A673 (cell line): ENCODE results near the gene CBX4. TPM values are rescaled to one million over a fixed set of nuclear protein-coding genes. Genes with fewer than 3 reads are reported as not detected.

Source experiments
- BruUV-seq: library from RNA; stranded (reverse); fragments of 400-500 nt; replicated peaks from 2 replicates; lab custom pipeline; 2021; lab: Mats Ljungman, UMichigan
- CTCF ChIA-PET: fragments of 300-600 bp; sonication (Branson Sonifier 250); formaldehyde crosslinking; loops from one replicate; lab custom pipeline; 2022; ENCODE audit warnings: antibody characterized with exemption; lab: Charles Lee
- POLR2A ChIA-PET: fragments of 300-600 bp; sonication (Branson Sonifier 250); formaldehyde crosslinking; loops from one replicate; lab custom pipeline; 2022; ENCODE audit warnings: antibody characterized with exemption; ENCODE audit not compliant: low non-redundant PET; lab: Charles Lee
- DNase-seq: peaks from one replicate; pipeline ENCODE4 v3.0.0-alpha.2; 2015; ENCODE audit warnings: low spot score
- H3K27ac ChIP-seq: fragments of 200-600 bp; sonication (generic); 2 replicates; pipeline ENCODE4 v1.5.1; 2016; ENCODE audit warnings: mixed run types, low read depth, mild to moderate bottlenecking, mixed read lengths, antibody characterized with exemption, low read length; ENCODE audit not compliant: poor library complexity, severe bottlenecking
- H3K27me3 ChIP-seq: fragments of 200-600 bp; sonication (generic); replicated peaks from 2 replicates; pipeline ENCODE4 v1.6.1; 2017; ENCODE audit warnings: mixed run types, low read depth, mild to moderate bottlenecking, mixed read lengths, antibody characterized with exemption, low read length; ENCODE audit not compliant: insufficient read depth, poor library complexity
- H3K36me3 ChIP-seq: fragments of 200-600 bp; sonication (generic); 2 replicates; pipeline ENCODE4 v1.6.1; 2016; ENCODE audit warnings: mixed run types, mild to moderate bottlenecking, mixed read lengths, antibody characterized with exemption, low read length; ENCODE audit not compliant: insufficient read depth, poor library complexity, severe bottlenecking
- H3K4me1 ChIP-seq: fragments of 200-600 bp; sonication (generic); 2 replicates; pipeline ENCODE4 v1.6.1; 2017; ENCODE audit warnings: mixed run types, mild to moderate bottlenecking, mixed read lengths, antibody characterized with exemption, low read length; ENCODE audit not compliant: insufficient read depth, poor library complexity, severe bottlenecking
- H3K4me3 ChIP-seq: fragments of 200-600 bp; sonication (generic); 2 replicates; pipeline ENCODE4 v1.5.1; 2016; ENCODE audit warnings: low read depth, mixed run types, mild to moderate bottlenecking, mixed read lengths, low read length; ENCODE audit not compliant: poor library complexity, severe bottlenecking
- H3K9me3 ChIP-seq: fragments of 200-600 bp; sonication (generic); 2 replicates; pipeline ENCODE4 v1.6.1; 2016; ENCODE audit warnings: mixed run types, low read depth, mild to moderate bottlenecking, mixed read lengths, antibody characterized with exemption, low read length; ENCODE audit not compliant: poor library complexity, severe bottlenecking
- EZH2 ChIP-seq: fragments of 200-600 bp; sonication (generic); IDR thresholded peaks from 2 replicates; pipeline ENCODE4 v1.6.1; 2017; ENCODE audit warnings: borderline replicate concordance, low read depth, mild to moderate bottlenecking, mixed read lengths, antibody characterized with exemption, low read length; ENCODE audit not compliant: poor library complexity, severe bottlenecking
- intact Hi-C: fragments of 100-400 bp; cut with micrococcal nuclease; formaldehyde crosslinking; loops from one replicate; pipeline ENCODE4 v1.10.0; 2022; ENCODE audit not compliant: unreplicated experiment
- total RNA-seq: library from RNA; stranded (reverse); gene quantifications from 2 replicates; pipeline ENCODE4 v1.2.3, GENCODE V29; 2021
- TF ChIP-seq, protein P1 (sequence below): fragments of 300-800, 200-600 bp; sonication (generic); conservative IDR thresholded peaks from 2 replicates; pipeline ENCODE4 v1.5.1; 2017; ENCODE audit warnings: low read depth, mild to moderate bottlenecking, antibody characterized with exemption, low read length, moderate library complexity, mixed read lengths

CBX4 gene
- total RNA-seq, 1 experiment from 2014 or later, result 42.6 TPM

DNA sequence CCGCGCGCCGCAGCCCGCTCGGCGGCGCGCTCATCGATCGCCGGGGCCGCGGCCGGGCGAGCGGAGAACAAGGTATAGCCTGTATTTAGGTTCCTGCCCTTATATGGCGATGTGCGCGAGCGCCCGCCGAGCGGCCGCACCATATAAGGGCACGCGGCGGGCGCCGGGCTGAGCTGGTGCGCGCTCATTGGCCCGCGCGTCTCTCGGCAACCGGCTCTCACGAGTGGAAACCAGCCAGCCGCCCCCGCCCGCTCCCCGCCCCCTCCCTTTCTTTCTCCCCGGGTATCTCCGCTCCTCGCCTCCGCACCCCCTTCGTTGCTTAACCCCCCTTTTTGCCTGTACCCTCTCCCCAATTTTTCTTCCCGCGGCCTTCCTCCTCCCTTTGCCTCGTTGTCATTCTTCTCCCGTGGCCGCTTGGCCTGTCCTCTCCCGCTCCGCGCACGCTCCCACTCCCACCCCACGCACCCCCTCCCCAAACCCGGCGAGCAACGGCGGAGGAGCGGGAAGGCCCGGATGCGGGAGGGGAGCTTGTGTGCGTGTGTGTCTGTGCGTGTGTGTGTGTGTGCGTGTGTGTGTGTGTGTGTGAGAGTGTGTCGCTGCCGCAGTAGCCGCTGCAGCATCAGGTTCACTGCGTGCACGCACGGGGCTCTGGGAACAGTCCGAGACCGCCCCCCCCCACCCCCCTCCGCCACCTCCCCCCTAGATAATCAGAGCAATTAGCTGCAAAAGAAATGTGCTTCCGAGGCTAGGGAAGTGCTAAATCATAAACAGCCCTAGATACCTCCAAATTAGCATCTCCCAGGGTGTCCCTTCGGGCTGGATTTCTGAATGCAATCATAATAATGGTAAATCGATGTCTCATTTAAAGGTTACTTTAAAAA is 28.9 kb downstream of the CBX4 start:
- Histone ChIP-seq H3K27ac (peak overlapping the region; percentile 96), H3K36me3 (no peaks in the 10 kb centered on the region), H3K4me3 (peak overlapping the region; percentile 49), H3K9me3 (no peaks in the 10 kb centered on the region), H3K27me3 (no peaks in the 10 kb centered on the region), H3K4me1 (peaks cover 28% of the 10 kb centered on the region)
- no TSS peak for BruUV-seq
- CTCF ChIA-PET, result interaction anchor here (0.5 to 2.0 kb wide), 7 partner anchors 10 to 65 kb away, joined by 3 to 5 read pairs (median 3); partner anchors contain the start of gene CBX8
- no peak for TF ChIP-seq EZH2
- TF ChIP-seq, protein P1, sequence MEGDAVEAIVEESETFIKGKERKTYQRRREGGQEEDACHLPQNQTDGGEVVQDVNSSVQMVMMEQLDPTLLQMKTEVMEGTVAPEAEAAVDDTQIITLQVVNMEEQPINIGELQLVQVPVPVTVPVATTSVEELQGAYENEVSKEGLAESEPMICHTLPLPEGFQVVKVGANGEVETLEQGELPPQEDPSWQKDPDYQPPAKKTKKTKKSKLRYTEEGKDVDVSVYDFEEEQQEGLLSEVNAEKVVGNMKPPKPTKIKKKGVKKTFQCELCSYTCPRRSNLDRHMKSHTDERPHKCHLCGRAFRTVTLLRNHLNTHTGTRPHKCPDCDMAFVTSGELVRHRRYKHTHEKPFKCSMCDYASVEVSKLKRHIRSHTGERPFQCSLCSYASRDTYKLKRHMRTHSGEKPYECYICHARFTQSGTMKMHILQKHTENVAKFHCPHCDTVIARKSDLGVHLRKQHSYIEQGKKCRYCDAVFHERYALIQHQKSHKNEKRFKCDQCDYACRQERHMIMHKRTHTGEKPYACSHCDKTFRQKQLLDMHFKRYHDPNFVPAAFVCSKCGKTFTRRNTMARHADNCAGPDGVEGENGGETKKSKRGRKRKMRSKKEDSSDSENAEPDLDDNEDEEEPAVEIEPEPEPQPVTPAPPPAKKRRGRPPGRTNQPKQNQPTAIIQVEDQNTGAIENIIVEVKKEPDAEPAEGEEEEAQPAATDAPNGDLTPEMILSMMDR, result no peak
- intact Hi-C loops, result loop anchor here (2.0 kb wide), 1 partner anchor 16 kb away; no protein-coding TSS in a partner anchor
- POLR2A ChIA-PET, result interaction anchor here (0.6 to 1.5 kb wide), 3 partner anchors 17 to 25 kb away, joined by 4 to 9 read pairs (median 6); no protein-coding TSS in a partner anchor
- DNase-seq, result peak; percentile 95

DNA sequence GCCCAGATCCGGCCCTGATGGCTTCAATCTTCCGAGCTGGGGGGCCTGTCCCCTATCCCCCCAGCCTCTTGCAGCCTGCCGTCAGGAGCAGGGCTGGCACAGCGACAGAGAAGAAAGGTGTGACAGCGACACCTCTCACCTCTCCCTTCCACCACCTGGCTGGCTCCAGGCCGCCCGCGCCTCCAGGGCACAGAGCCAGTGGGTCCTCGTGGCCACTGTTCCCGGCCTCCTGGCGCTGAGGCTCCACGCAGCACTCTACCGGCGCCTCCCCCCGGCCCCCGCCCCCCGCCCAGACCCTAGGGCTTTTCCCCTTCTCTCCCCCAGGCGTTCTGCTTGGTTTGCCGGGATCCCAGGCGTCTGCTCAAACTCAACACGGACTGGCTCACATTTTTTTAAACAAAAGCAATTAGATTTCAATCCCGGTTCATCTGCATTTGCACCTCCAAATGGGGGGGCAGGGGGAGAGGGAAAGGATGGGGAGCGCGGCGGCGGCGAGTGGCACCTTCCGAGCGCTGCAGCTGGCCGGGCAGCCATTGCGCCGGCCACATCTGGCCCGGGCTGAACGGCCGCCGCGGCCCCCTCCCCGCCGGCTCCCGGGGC is 29.6 kb downstream of the CBX4 start:
- H3K27me3 ChIP-seq, result no peaks in the 10 kb centered on the region
- peak overlapping the region; percentile 96 for H3K27ac ChIP-seq
- DNase-seq, result no peak
- no peaks in the 10 kb centered on the region for H3K36me3 ChIP-seq
- H3K9me3 ChIP-seq, result no peaks in the 10 kb centered on the region
- H3K4me1 ChIP-seq, result peaks cover 36% of the 10 kb centered on the region
- ChIA-PET CTCF (interaction anchor here (0.6 to 0.8 kb wide), 2 partner anchors 31 to 64 kb away, joined by 3 read pairs; no protein-coding TSS in a partner anchor), POLR2A (no interaction called here)
- intact Hi-C loops, result loop anchor here (2.0 kb wide), 1 partner anchor 17 kb away; no protein-coding TSS in a partner anchor
- H3K4me3 ChIP-seq, result peak overlapping the region; percentile 49
- TF ChIP-seq, protein P1, result no peak
- no peak for TF ChIP-seq EZH2
- no TSS peak for BruUV-seq

DNA sequence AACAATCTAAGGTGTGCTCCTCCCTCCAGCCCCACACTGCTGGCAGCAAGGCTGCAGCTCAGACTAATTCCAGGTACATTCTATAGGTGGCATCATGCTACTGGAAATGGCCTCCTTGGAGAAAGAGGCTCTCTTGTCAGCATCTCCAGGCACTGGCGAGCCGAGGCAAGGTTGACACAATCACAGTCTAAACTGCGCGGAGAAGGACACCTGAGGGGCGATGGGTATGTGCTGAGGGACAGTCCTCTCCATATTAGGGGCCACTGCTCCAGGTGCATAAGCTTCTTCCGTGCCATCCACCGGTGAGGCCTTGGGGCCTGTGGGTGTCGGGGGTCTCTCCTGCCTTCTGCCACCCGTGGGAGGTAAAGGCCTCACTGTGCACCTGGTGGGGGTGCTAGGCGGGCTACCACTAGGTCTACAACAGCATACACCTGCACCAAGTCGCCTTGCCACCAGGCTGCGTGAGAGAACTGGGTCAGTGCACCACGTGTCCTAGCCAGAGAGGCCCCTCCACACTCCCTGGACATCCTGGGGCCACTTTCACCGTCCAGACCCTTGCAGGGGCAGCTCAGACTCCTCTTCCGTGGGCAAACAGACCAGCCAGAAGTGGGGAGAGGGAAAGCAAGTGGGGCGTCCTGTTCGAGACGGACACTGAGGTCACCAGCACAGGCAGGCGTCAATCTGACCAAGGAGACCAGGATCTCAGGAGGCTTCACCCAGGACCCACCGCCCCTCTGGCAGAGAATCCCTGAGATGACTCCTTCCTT is 30.3 kb downstream of the CBX4 start:
- no peaks in the 10 kb centered on the region for H3K36me3 ChIP-seq
- TF ChIP-seq, protein P1, result peak; percentile 57
- TF ChIP-seq EZH2, result no peak
- POLR2A ChIA-PET, result interaction anchor here (0.5 kb wide), 1 partner anchor 27 kb away, joined by 3 read pairs; no protein-coding TSS in a partner anchor
- peaks cover 42% of the 10 kb centered on the region for H3K4me1 ChIP-seq
- H3K4me3 ChIP-seq, result no peak overlapping the region
- CTCF ChIA-PET, result interaction anchor here (0.7 to 1.4 kb wide), 6 partner anchors 12 to 183 kb away, joined by 3 to 7 read pairs (median 4); partner anchors contain the start of gene CBX8
- H3K9me3 ChIP-seq, result no peaks in the 10 kb centered on the region
- H3K27ac ChIP-seq, result no peak overlapping the region
- DNase-seq, result no peak
- no TSS peak for BruUV-seq
- no peaks in the 10 kb centered on the region for H3K27me3 ChIP-seq
- intact Hi-C loops, result no loop called here
